AG04449 (cell line): ENCODE results near the gene SIRT2.

Experiments used
- CTCF ChIA-PET: fragments of 350-600 bp; formaldehyde crosslinking; extraction: SDS; loops from one replicate; lab custom pipeline; 2021; ENCODE audit warnings: antibody characterized with exemption; lab: Yijun Ruan, JAX
- POLR2A ChIA-PET: fragments of 400-600, 350-600 bp; formaldehyde crosslinking; extraction: SDS; loops from one replicate; lab custom pipeline; 2020; ENCODE audit warnings: antibody characterized with exemption, inconsistent platforms; lab: Yijun Ruan, JAX
- DNase-seq: peaks from one replicate; pipeline ENCODE4 v3.0.0-alpha.2; 2010; ENCODE audit warnings: low read depth, low spot score
- H3K4me3 ChIP-seq: 2 replicates; pipeline ENCODE4 v1.5.1; 2011; ENCODE audit warnings: low read depth, mild to moderate bottlenecking, control low read depth, low read length
- CTCF ChIP-seq: IDR thresholded peaks from one replicate; pipeline ENCODE4 v1.5.1; 2011; ENCODE audit warnings: mild to moderate bottlenecking, moderate library complexity, low read length, control low read depth, inconsistent platforms; ENCODE audit not compliant: insufficient read depth; ENCODE audit errors: missing control alignments

The SIRT2 gene

GRCh38 chr19:38910488-38910887, 11.1 kb upstream of the SIRT2 start:
- DNase-seq, result no peak
- ChIA-PET POLR2A (no interaction called here), CTCF (no interaction called here)
- TF ChIP-seq CTCF, result no peak
- no peak overlapping the region for H3K4me3 ChIP-seq

- DNase-seq, result no peak
- no peak overlapping the region for H3K4me3 ChIP-seq
- POLR2A ChIA-PET, result no interaction called here
- CTCF ChIA-PET, result interaction anchor here (1.2 to 1.4 kb wide), 2 partner anchors 22 to 139 kb away, joined by 3 read pairs; no protein-coding TSS in a partner anchor
- no peak for TF ChIP-seq CTCF
These were observed 9.5 kb upstream of the SIRT2 start for GRCh38 chr19:38908911-38909310.

GRCh38 chr19:38907670-38908069, 8.3 kb upstream of the SIRT2 start:
- DNase-seq, result no peak
- CTCF ChIA-PET, result interaction anchor here (1.2 kb wide), 1 partner anchor 273 kb away, joined by 3 read pairs; no protein-coding TSS in a partner anchor
- no peak for TF ChIP-seq CTCF
- H3K4me3 ChIP-seq, result no peak overlapping the region
- POLR2A ChIA-PET, result no interaction called here

- TF ChIP-seq CTCF, result no peak
- H3K4me3 ChIP-seq, result no peak overlapping the region
- ChIA-PET CTCF (interaction anchor here (1.2 to 2.2 kb wide), 2 partner anchors 20 to 272 kb away, joined by 3 to 6 read pairs; no protein-coding TSS in a partner anchor), POLR2A (no interaction called here)
- DNase-seq, result no peak
These were observed 7.8 kb upstream of the SIRT2 start for GRCh38 chr19:38907227-38907626.

- TF ChIP-seq CTCF, result no peak
- POLR2A ChIA-PET, result no interaction called here
- H3K4me3 ChIP-seq, result no peak overlapping the region
These were observed 6.2 kb upstream of the SIRT2 start for GRCh38 chr19:38905620-38906019.

GRCh38 chr19:38904581-38905539, 5.4 kb upstream of the SIRT2 start:
- no peak for TF ChIP-seq CTCF
- no peak for DNase-seq
- no peak overlapping the region for H3K4me3 ChIP-seq
- POLR2A ChIA-PET, result no interaction called here
- CTCF ChIA-PET, result interaction anchor here (2.2 kb wide), 1 partner anchor 17 kb away, joined by 6 read pairs; no protein-coding TSS in a partner anchor

More at GRCh38 chr19:38905620-38906019, 6.2 kb upstream of the SIRT2 start:
- DNase-seq, result no peak
- CTCF ChIA-PET, result interaction anchor here (0.9 to 2.2 kb wide), 2 partner anchors 18 to 25 kb away, joined by 3 to 6 read pairs; partner anchors contain the start of genes MRPS12 and SARS2
